PC-9 (cell line): ENCODE measurements around the gene CDCA7L. TPM values are rescaled to one million over a fixed set of nuclear protein-coding genes. Genes with fewer than 3 reads are reported as not detected.

Source experiments
- BruUV-seq: library from RNA; stranded (reverse); fragments of 400-500 nt; replicated peaks from 2 replicates; lab custom pipeline; 2021; lab: Mats Ljungman, UMichigan
- CTCF ChIA-PET: fragments of 300-600 bp; sonication (Branson Sonifier 250); formaldehyde crosslinking; loops from one replicate; lab custom pipeline; 2022; ENCODE audit warnings: antibody characterized with exemption; lab: Charles Lee
- POLR2A ChIA-PET: fragments of 300-600 bp; sonication (Branson Sonifier 250); formaldehyde crosslinking; loops from one replicate; lab custom pipeline; 2022; ENCODE audit warnings: antibody characterized with exemption; ENCODE audit not compliant: unreplicated experiment; lab: Charles Lee
- DNase-seq, 2 experiments: peaks; one replicate each; pipeline versions ENCODE4 v3.0.0 to v3.0.0-alpha.2; 2015 to 2022; ENCODE audit warnings: mixed read lengths in 1 of 2
- H2AFZ ChIP-seq: fragments of 200-600 bp; sonication (generic); 2 replicates; pipeline ENCODE4 v1.8.1; 2017; ENCODE audit warnings: antibody characterized with exemption
- H3F3A ChIP-seq: fragments of 200-600 bp; sonication (generic); 2 replicates; pipeline ENCODE4 v1.8.1; 2017; ENCODE audit warnings: antibody characterized with exemption, mild to moderate bottlenecking, low read depth; ENCODE audit not compliant: insufficient read depth
- H3K27ac ChIP-seq: fragments of 200-600 bp; sonication (generic); 2 replicates; pipeline ENCODE4 v1.6.1; 2016; ENCODE audit warnings: mixed run types
- H3K27me3 ChIP-seq: fragments of 200-600 bp; sonication (generic); 2 replicates; pipeline ENCODE4 v1.6.1; 2016; ENCODE audit warnings: low read depth, mixed run types; ENCODE audit not compliant: insufficient read depth
- H3K36me3 ChIP-seq: fragments of 200-600 bp; sonication (generic); 2 replicates; pipeline ENCODE4 v1.6.1; 2016; ENCODE audit warnings: low read depth, mixed run types
- H3K4me1 ChIP-seq: fragments of 200-600 bp; sonication (generic); replicated peaks from 2 replicates; pipeline ENCODE4 v1.6.1; 2016; ENCODE audit warnings: mixed run types; ENCODE audit not compliant: insufficient read depth
- H3K4me2 ChIP-seq: fragments of 200-600 bp; sonication (generic); 2 replicates; pipeline ENCODE4 v1.6.1; 2017; ENCODE audit warnings: mixed run types
- H3K4me3 ChIP-seq: fragments of 200-600 bp; sonication (generic); 2 replicates; pipeline ENCODE4 v1.6.1; 2016; ENCODE audit warnings: mixed run types
- H3K79me2 ChIP-seq: fragments of 200-600 bp; sonication (generic); 2 replicates; pipeline ENCODE4 v1.6.1; 2017; ENCODE audit warnings: low read depth, mixed run types
- H3K9me2 ChIP-seq: fragments of 200-600 bp; sonication (generic); 2 replicates; pipeline ENCODE4 v1.8.1; 2017; ENCODE audit warnings: mild to moderate bottlenecking; ENCODE audit not compliant: insufficient read depth
- H3K9me3 ChIP-seq: fragments of 200-600 bp; sonication (generic); 2 replicates; pipeline ENCODE4 v1.8.1; 2016; ENCODE audit warnings: low read depth; ENCODE audit not compliant: insufficient read depth
- H4K20me1 ChIP-seq: fragments of 200-600 bp; sonication (generic); 2 replicates; pipeline ENCODE4 v1.8.1; 2017; ENCODE audit not compliant: insufficient read depth
- CTCF ChIP-seq: fragments of 200-600 bp; sonication (generic); conservative IDR thresholded peaks from 2 replicates; pipeline ENCODE4 v1.6.1; 2017; ENCODE audit warnings: mixed run types, antibody characterized with exemption, mild to moderate bottlenecking, moderate library complexity
- EZH2 ChIP-seq: fragments of 200-600 bp; sonication (generic); IDR thresholded peaks from 2 replicates; pipeline ENCODE4 v1.8.0; 2017; ENCODE audit warnings: antibody characterized with exemption, low read depth
- intact Hi-C: fragments of 100-400 bp; cut with micrococcal nuclease; formaldehyde crosslinking; loops from one replicate; pipeline ENCODE4 v1.10.0; 2022; ENCODE audit not compliant: unreplicated experiment
- total RNA-seq: library from RNA; stranded (reverse); gene quantifications from 2 replicates; pipeline ENCODE4 v1.2.3, GENCODE V29; 2021

The CDCA7L gene
- total RNA-seq, 1 experiment from 2014 or later: 243 TPM

- DNase-seq: no peak
- Histone ChIP-seq H3K79me2 (no peaks in the 10 kb centered on the region), H3K27me3 (no peaks in the 10 kb centered on the region), H3K4me3 (no peak overlapping the region), H2AFZ (no peak overlapping the region), H3K9me3 (no peaks in the 10 kb centered on the region), H3K4me2 (no peak overlapping the region), H3K36me3 (no peaks in the 10 kb centered on the region), H3K4me1 (no peaks in the 10 kb centered on the region), H3K27ac (no peak overlapping the region), H3F3A (0 out of 2 replicates have a peak, but pooled peaks cover 3% of the 10 kb centered on the region), H4K20me1 (no peaks in the 10 kb centered on the region), H3K9me2 (no peaks in the 10 kb centered on the region)
- no TSS peak for BruUV-seq
- ChIA-PET CTCF (no interaction called here), POLR2A (no interaction called here)
- TF ChIP-seq CTCF: no peak
- TF ChIP-seq EZH2: no peak
- intact Hi-C loops: no loop called here
Measured at GRCh38 chr7:21891291-21891690, 54.4 kb downstream of the CDCA7L start.

DNA sequence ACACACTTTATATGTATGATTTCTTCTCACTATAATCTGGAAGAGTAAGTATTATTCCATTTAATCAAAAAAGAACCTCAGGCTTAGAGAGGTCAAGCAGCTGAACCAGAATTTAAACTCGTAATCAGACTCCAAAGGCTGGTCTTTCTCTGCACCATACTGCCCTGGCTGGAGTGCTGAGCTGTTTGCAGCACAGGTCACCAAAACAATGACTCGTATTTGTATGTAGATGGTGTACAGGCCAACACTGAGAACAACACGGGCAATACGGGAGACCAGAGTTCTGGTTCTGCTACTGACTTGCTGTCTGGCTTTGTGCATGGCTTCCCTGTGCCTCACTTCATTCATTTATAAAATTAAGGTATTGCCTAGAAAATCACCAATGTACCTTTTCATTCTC is 57.9 kb downstream of the CDCA7L start:
- CTCF ChIA-PET: no interaction called here
- no peak for TF ChIP-seq CTCF
- TF ChIP-seq EZH2: no peak
- H3K9me3 ChIP-seq: no peaks in the 10 kb centered on the region
- H3F3A ChIP-seq: 0 out of 2 replicates have a peak, but pooled peaks cover 3% of the 10 kb centered on the region
- no peaks in the 10 kb centered on the region for H3K79me2 ChIP-seq
- POLR2A ChIA-PET: no interaction called here
- H3K4me3 ChIP-seq: no peak overlapping the region
- H3K4me2 ChIP-seq: no peak overlapping the region
- H2AFZ ChIP-seq: no peak overlapping the region
- H3K36me3 ChIP-seq: no peaks in the 10 kb centered on the region
- H3K9me2 ChIP-seq: no peaks in the 10 kb centered on the region
- no peaks in the 10 kb centered on the region for H3K27me3 ChIP-seq
- intact Hi-C loops: no loop called here
- H3K4me1 ChIP-seq: no peaks in the 10 kb centered on the region
- no TSS peak for BruUV-seq
- no peak overlapping the region for H3K27ac ChIP-seq
- H4K20me1 ChIP-seq: no peaks in the 10 kb centered on the region
- DNase-seq: no peak

GRCh38 chr7:21887353-21887752 is 58.3 kb downstream of the CDCA7L start:
- Histone ChIP-seq H3K4me1 (no peaks in the 10 kb centered on the region), H3F3A (0 out of 2 replicates have a peak, but pooled peaks cover 3% of the 10 kb centered on the region), H2AFZ (no peak overlapping the region), H3K79me2 (no peaks in the 10 kb centered on the region), H4K20me1 (no peaks in the 10 kb centered on the region), H3K9me2 (no peaks in the 10 kb centered on the region), H3K27ac (no peak overlapping the region), H3K9me3 (no peaks in the 10 kb centered on the region), H3K27me3 (no peaks in the 10 kb centered on the region), H3K4me3 (no peak overlapping the region), H3K4me2 (no peak overlapping the region), H3K36me3 (no peaks in the 10 kb centered on the region)
- TF ChIP-seq CTCF (no peak), EZH2 (no peak)
- no peak for DNase-seq
- intact Hi-C loops: no loop called here
- CTCF ChIA-PET: no interaction called here
- BruUV-seq: no TSS peak
- POLR2A ChIA-PET: no interaction called here
